PFSK-1 (cell line): Measurements from ENCODE around the gene CSTA.

Experiments used
- POLR2AphosphoS5 ChIP-seq: IDR thresholded peaks from 2 replicates; pipeline ENCODE4 v1.6.1; 2012; ENCODE audit warnings: low read depth, mild to moderate bottlenecking, control low read depth, low read length, moderate library complexity
- SIN3A ChIP-seq: IDR thresholded peaks from 2 replicates; pipeline ENCODE4 v1.6.1; 2012; ENCODE audit warnings: mild to moderate bottlenecking, low read length, moderate library complexity, borderline replicate concordance; ENCODE audit not compliant: insufficient read depth
- TAF1 ChIP-seq: IDR thresholded peaks from 2 replicates; pipeline ENCODE4 v1.6.1; 2012; ENCODE audit warnings: low read length, control low read depth, borderline replicate concordance; ENCODE audit not compliant: insufficient read depth
- TF ChIP-seq, protein P1 (sequence below), 2 experiments: IDR thresholded peaks; 2 replicates each; pipeline versions ENCODE4 v1.6.1 to v1.8.0; 2011 to 2012; ENCODE audit warnings: low read depth in 2 of 2, low read length in 2 of 2, control low read depth in 1 of 2, inconsistent platforms in 1 of 2, mild to moderate bottlenecking in 1 of 2, moderate library complexity in 1 of 2; ENCODE audit not compliant: insufficient read depth in 1 of 2

DNA sequence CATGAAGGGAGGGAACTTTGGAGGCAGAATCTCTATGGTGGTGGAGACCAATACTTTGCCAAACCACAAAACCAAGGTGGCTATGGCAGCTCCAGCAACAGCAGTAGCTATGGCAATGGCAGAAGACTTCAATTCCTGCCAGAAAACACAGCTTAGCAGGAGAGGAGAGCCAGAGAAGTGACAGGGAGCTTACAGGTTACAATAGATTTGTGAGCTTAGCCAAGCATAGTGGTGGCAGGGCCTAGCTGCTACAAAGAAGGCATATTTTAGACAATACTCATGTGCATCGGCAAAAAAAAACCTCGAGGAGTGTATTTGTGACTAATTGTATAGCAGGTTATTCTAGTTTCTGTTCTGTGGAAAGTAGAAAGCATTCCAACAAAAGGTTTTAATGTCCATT lies 6.4 kb upstream of the CSTA start:
- TF ChIP-seq, protein P1, sequence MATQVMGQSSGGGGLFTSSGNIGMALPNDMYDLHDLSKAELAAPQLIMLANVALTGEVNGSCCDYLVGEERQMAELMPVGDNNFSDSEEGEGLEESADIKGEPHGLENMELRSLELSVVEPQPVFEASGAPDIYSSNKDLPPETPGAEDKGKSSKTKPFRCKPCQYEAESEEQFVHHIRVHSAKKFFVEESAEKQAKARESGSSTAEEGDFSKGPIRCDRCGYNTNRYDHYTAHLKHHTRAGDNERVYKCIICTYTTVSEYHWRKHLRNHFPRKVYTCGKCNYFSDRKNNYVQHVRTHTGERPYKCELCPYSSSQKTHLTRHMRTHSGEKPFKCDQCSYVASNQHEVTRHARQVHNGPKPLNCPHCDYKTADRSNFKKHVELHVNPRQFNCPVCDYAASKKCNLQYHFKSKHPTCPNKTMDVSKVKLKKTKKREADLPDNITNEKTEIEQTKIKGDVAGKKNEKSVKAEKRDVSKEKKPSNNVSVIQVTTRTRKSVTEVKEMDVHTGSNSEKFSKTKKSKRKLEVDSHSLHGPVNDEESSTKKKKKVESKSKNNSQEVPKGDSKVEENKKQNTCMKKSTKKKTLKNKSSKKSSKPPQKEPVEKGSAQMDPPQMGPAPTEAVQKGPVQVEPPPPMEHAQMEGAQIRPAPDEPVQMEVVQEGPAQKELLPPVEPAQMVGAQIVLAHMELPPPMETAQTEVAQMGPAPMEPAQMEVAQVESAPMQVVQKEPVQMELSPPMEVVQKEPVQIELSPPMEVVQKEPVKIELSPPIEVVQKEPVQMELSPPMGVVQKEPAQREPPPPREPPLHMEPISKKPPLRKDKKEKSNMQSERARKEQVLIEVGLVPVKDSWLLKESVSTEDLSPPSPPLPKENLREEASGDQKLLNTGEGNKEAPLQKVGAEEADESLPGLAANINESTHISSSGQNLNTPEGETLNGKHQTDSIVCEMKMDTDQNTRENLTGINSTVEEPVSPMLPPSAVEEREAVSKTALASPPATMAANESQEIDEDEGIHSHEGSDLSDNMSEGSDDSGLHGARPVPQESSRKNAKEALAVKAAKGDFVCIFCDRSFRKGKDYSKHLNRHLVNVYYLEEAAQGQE (IDR thresholded peaks at IDR 0.05; ENCODE audit: insufficient read depth in 1 of 2, low read depth in 2 of 2, low read length in 2 of 2), result no peak
- no peak for TF ChIP-seq SIN3A
- no peak for TF ChIP-seq TAF1
- TF ChIP-seq POLR2AphosphoS5, result no peak
